Natural killer cell (primary cell): ENCODE measurements around the gene FRAS1. TPM values are rescaled to one million over a fixed set of nuclear protein-coding genes. Genes with fewer than 3 reads are reported as not detected.
"Not testable (repeated sequence)": the region's sequence is repeated elsewhere in the genome, so short reads cannot be mapped to it uniquely, and the experiment has no call there.

Experiments
- ATAC-seq, 3 donors: fragments of 150-1000 bp in 2 of 3; fragments of 200-7000 bp in 1 of 3; cut with Tn5 transposase; 1 replicate in 1 of 3; 2 replicates in 2 of 3; pipeline ENCODE4 v1.10.0; 2021; ENCODE audit warnings: mild to moderate bottlenecking in 2 of 3, moderate library complexity in 2 of 3
- DNase-seq, 2 donors: peaks; one replicate each; pipeline versions ENCODE4 v3.0.0 to v3.0.0-alpha.2; 2013 to 2021; ENCODE audit warnings: mixed read lengths in 1 of 2
- H3K27ac ChIP-seq: one replicate; pipeline ENCODE4 v1.5.1; 2013; ENCODE audit warnings: mild to moderate bottlenecking, low read length
- H3K27me3 ChIP-seq: one replicate; pipeline ENCODE4 v1.6.1; 2013; ENCODE audit warnings: low read length; ENCODE audit not compliant: control insufficient read depth, insufficient read depth
- H3K36me3 ChIP-seq: one replicate; pipeline ENCODE4 v1.6.1; 2013; ENCODE audit warnings: low read length; ENCODE audit not compliant: control insufficient read depth, insufficient read depth
- H3K4me1 ChIP-seq: one replicate; pipeline ENCODE4 v1.6.1; 2013; ENCODE audit warnings: low read length; ENCODE audit not compliant: control insufficient read depth, insufficient read depth
- H3K4me3 ChIP-seq: one replicate; pipeline ENCODE4 v1.5.1; 2013; ENCODE audit warnings: low read length
- H3K9me3 ChIP-seq: one replicate; pipeline ENCODE4 v1.6.1; 2013; ENCODE audit warnings: low read length; ENCODE audit not compliant: control insufficient read depth, insufficient read depth
- H3K27ac Mint-ChIP-seq, 2 donors: one replicate each; pipeline ENCODE4 v1.8.0; 2022; ENCODE audit warnings: mild to moderate bottlenecking in 2 of 2, mixed read lengths in 2 of 2, moderate library complexity in 1 of 2
- H3K27me3 Mint-ChIP-seq, 2 donors: one replicate each; pipeline ENCODE4 v1.8.0; 2022; ENCODE audit warnings: low read depth in 2 of 2, mixed read lengths in 2 of 2
- H3K36me3 Mint-ChIP-seq: one replicate; pipeline ENCODE4 v1.8.0; 2022; ENCODE audit warnings: mixed read lengths
- H3K4me1 Mint-ChIP-seq, 2 donors: one replicate each; pipeline ENCODE4 v1.8.0; 2022; ENCODE audit warnings: mixed read lengths in 2 of 2
- H3K4me3 Mint-ChIP-seq: one replicate; pipeline ENCODE4 v1.8.0; 2022; ENCODE audit warnings: mild to moderate bottlenecking, moderate library complexity, mixed read lengths
- H3K9me3 Mint-ChIP-seq, 2 donors: one replicate each; pipeline ENCODE4 v1.8.0; 2022; ENCODE audit warnings: mixed read lengths in 2 of 2
- CTCF ChIP-seq: fragments of 200-600 bp; IDR thresholded peaks from one replicate; pipeline ENCODE4 v1.8.0; 2022; ENCODE audit warnings: antibody characterized with exemption
- WGBS: methylation state at CpG from one replicate; pipeline ENCODE4 v1.1.7; 2013; ENCODE audit warnings: missing lambda C conversion rate; ENCODE audit not compliant: insufficient coverage; 5-methylcytosine and 5-hydroxymethylcytosine counted together
- intact Hi-C: fragments of 100-400 bp; cut with micrococcal nuclease; formaldehyde crosslinking; loops from one replicate; pipeline ENCODE4 v1.14.2; 2022
- total RNA-seq, 4 donors: library from RNA; stranded (reverse); fragments of 120-200 nt in 1 of 4; gene quantifications; one replicate each; pipeline versions ENCODE4 v1.2.3 to v1.2.4, GENCODE V29; 2013 to 2022

The FRAS1 gene
- total RNA-seq, 3 donors from 2014 or later (not counting 1 experiment from before 2014, with no cell fraction given) = 0.15 to 0.31 TPM; not detected in 1

GRCh38 chr4:78174891-78175290 is 117.8 kb downstream of the FRAS1 start:
- Mint-ChIP-seq H3K27ac (no peak overlapping the region), H3K9me3 (no peaks in the 10 kb centered on the region), H3K4me1 (no peaks in the 10 kb centered on the region), H3K27me3 (peaks cover 37 to 74% of the 10 kb centered on the region in 2 donors), H3K4me3 (no peak overlapping the region), H3K36me3 (peaks cover 6% of the 10 kb centered on the region)
- Histone ChIP-seq H3K27me3 (no peaks in the 10 kb centered on the region), H3K27ac (no peak overlapping the region), H3K36me3 (no peaks in the 10 kb centered on the region), H3K9me3 (no peaks in the 10 kb centered on the region), H3K4me3 (no peak overlapping the region), H3K4me1 (no peaks in the 10 kb centered on the region)
- DNase-seq (no peak), ATAC-seq (no peak)
- 81% methylated on average over 5 of the region's 5 CpGs for WGBS
- intact Hi-C loops = no loop called here
- TF ChIP-seq CTCF = no peak

GRCh38 chr4:78179196-78179595 is 122.1 kb downstream of the FRAS1 start:
- WGBS = 82% methylated on average over 2 of the region's 2 CpGs
- Mint-ChIP-seq H3K27me3 (peaks cover 31 to 62% of the 10 kb centered on the region in 2 donors), H3K27ac (no peak overlapping the region)

GRCh38 chr4:78181681-78182234 is 124.6 kb downstream of the FRAS1 start:
- H3K4me1 ChIP-seq, H3K27me3 ChIP-seq, H3K27ac ChIP-seq, H3K36me3 Mint-ChIP-seq, intact Hi-C loops, H3K9me3 Mint-ChIP-seq, H3K9me3 ChIP-seq, H3K27ac Mint-ChIP-seq, H3K4me3 Mint-ChIP-seq, H3K4me1 Mint-ChIP-seq, ATAC-seq, H3K4me3 ChIP-seq, DNase-seq, H3K36me3 ChIP-seq: not testable (repeated sequence)
- H3K27me3 Mint-ChIP-seq = peaks cover 17 to 38% of the 10 kb centered on the region in 2 donors
- WGBS = 94% methylated on average over 35 of the region's 36 CpGs

More at GRCh38 chr4:78179196-78179595, 122.1 kb downstream of the FRAS1 start:
- Histone ChIP-seq H3K4me3 (no peak overlapping the region), H3K9me3 (no peaks in the 10 kb centered on the region), H3K4me1 (no peaks in the 10 kb centered on the region), H3K27ac (no peak overlapping the region), H3K36me3 (no peaks in the 10 kb centered on the region), H3K27me3 (no peaks in the 10 kb centered on the region)
- no peaks in the 10 kb centered on the region for H3K4me1 Mint-ChIP-seq
- intact Hi-C loops = no loop called here
- no peaks in the 10 kb centered on the region for H3K36me3 Mint-ChIP-seq
- no peak for TF ChIP-seq CTCF
- H3K4me3 Mint-ChIP-seq = no peak overlapping the region
- H3K9me3 Mint-ChIP-seq = no peaks in the 10 kb centered on the region
- ATAC-seq (no peak), DNase-seq (no peak)

DNA sequence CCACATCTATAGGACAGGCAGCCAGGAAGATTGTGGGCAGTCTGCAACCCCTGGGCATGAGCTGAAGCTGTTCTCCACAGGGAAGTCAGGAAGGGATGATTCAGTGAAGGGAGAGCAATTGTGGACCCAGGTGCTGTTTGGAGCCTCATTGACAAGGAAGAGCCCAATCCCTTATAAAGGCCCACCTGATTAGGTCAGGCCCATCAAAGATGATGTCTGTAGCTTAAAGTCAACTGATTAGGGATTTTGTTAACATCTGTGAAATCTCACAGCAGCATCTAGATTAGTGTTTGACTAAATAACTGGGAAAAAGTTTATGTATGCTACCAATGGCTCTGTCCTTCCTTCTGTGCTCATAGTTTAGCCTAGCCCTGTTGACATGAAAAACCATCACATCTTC is 127.5 kb downstream of the FRAS1 start:
- intact Hi-C loops = no loop called here
- Histone ChIP-seq H3K9me3 (no peaks in the 10 kb centered on the region), H3K4me3 (no peak overlapping the region), H3K4me1 (no peaks in the 10 kb centered on the region), H3K36me3 (no peaks in the 10 kb centered on the region), H3K27ac (no peak overlapping the region), H3K27me3 (no peaks in the 10 kb centered on the region)
- TF ChIP-seq CTCF = no peak
- Mint-ChIP-seq H3K27me3 (peaks cover 9 to 26% of the 10 kb centered on the region in 2 donors), H3K36me3 (no peaks in the 10 kb centered on the region), H3K4me1 (no peaks in the 10 kb centered on the region), H3K27ac (no peak overlapping the region), H3K4me3 (no peak overlapping the region), H3K9me3 (no peaks in the 10 kb centered on the region)
- DNase-seq (no peak), ATAC-seq (no peak)
